T-helper 1 cell (primary cell): ENCODE measurements around the gene C20orf204.
A peak's percentile ranks its signal among the peaks of the same experiment; 100 is the strongest.

Experiments
- DNase-seq, 5 donors: peaks; one replicate each; pipeline ENCODE4 v3.0.0-alpha.2; 2012 to 2020

C20orf204 gene

GRCh38 chr20:64072498-64073063 lies 36.6 kb downstream of the C20orf204 start:
- DNase-seq = no peak

- DNase-seq = no peak
Observed at GRCh38 chr20:64073476-64074183, 37.6 kb downstream of the C20orf204 start.

DNA sequence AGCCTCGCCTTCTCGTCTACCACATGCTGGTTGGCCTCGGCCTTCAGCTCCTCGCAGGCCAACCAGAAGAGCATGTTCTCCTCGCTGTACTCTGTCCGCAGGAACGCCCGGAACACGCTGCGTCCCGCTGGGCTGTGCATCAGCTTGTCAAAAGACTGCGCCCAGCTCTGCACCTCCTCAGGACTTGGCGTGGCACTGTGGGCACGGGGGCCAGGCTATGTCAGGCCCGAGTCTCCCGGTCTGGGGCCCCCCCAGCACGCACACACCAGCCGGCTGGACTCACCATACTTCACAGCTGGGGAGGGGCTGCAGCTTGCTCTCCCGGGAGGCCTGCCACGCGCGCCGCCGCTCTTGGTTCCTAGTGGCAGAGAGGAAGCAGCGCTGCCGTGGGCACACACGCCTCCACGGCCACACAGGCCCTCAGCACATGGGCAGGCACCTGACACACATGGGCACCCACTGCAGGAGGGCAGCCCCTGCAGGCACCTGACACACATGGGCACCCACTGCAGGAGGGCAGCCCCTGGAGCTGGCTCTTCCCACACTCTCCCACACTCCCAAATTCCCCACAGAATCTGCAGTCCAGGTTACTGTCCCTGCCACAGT lies 38.3 kb downstream of the C20orf204 start:
- DNase-seq = no peak

DNA sequence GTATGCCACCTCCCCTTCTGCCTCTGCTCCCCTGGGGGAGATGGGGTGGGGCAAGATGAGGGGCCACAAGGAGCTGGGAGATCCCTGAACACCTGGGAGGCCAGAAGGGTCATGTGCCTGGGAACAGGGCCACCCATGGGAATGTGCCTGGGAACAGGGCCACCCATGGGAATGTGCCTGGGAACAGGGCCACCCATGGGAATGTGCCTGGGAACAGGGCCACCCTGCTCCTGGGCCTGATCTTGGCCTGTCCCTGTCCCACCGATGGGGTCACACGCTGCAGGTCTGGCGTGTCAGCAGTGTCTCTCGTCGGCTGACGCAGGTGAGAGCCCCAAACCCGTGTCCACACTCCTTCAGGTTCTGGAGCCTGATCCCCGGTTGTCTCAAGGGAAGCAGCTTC lies 39.0 kb downstream of the C20orf204 start:
- no peak for DNase-seq

- no peak for DNase-seq
Observed at GRCh38 chr20:64075556-64075955, 39.6 kb downstream of the C20orf204 start.

DNA sequence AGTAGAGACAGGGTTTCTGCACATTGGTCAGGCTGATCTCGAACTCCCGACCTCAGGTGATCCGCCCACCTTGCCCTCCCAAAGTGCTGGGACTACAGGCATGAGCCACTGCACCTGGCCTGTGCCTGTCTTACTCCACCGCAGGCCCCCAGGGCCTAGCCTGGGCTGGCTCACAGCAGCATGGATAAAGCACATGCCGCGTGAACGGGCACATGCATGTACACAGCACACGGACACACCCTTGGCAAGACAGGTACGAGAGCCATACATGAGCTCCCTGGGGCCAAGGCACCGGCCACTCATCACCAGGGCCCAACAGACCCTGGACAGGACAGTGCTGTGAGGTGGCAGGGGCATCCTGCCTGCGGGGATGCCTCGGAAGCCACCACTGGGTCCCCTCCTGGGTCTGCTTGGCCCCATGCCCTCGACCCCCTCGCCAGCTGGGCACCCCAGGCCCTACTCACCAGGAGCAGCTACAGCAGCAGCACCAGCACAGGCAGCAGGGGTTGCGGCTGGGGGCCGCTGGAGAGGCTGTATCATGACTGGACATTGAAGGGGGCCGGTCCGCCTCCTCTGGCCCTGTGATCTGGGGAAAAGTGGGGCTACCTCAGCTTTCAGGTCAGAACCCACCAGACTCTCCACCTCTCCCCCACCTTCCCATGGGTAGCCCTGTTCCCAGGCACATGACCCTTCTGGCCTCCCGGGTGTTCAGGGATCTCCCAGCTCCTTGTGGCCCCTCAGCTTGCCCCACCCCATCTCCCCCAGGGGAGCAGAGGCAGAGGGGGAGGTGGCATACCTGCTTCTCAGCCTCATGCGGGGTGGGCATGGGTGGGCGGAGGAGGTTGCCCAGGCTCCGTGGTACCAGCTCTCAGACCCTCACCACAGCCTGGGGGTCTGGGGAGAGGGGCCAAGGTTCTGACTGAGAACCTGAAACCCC lies 40.3 kb downstream of the C20orf204 start:
- DNase-seq = no peak

DNA sequence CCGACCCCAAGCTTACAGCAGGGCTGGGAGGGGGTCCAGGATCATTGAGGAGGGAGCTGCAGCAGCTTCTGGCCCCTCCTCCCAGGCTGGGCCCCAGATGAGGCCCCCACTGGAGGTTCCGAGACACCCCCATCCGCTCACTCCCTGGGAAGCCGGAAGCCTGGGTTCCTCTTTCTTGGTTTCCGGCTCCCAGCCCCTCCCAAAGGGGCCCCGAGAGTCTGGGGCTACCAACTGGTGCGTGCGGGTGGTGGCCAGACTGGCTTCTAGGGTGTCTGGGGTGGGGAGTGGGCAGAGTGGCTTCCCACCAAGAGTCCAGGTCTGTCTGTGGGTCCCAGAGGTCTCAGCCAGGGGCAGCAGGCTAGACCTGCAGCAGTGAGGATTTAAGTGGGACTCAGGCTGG lies 41.1 kb downstream of the C20orf204 start:
- peak in 2 of 5 donors; percentile 25 to 51 for DNase-seq

- no peak for DNase-seq
Observed at GRCh38 chr20:64077541-64077875, 41.5 kb downstream of the C20orf204 start.

DNA sequence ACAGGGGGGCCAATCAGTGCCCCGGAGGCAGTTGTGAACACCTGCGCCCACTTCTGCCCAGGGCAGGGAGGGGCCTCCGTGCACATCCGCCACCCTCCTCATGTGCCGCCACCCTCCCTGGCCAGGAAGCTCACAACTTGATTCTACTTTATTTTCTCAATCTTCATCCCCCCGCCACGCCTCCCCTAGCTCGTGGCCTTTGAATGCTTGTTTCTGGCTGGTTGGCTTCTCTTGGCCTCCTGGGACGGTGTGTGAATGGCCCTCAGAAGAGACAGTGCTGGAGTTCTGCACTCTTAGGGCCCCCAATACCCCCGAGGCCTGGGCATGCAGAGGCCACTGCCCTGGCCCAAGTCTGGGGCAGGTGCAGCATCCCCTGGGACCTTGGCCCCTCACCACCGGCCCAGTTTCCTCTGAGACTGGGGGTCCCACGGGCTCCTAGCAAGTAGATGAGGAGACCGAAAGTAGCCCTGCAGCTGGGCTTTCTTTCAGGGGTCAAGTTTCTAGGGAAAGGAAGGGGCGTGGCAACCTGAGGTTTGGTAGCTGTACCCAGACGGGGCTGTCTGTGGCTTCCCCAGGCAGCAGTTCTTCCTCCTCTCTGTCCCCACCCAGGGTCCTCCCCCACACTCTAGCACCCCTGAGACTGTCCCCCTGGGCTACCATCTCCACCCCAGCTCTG lies 42.0 kb downstream of the C20orf204 start:
- peak; percentile 39 to 84 (median 55) for DNase-seq

GRCh38 chr20:64078934-64079272 lies 42.9 kb downstream of the C20orf204 start:
- DNase-seq = no peak

DNA sequence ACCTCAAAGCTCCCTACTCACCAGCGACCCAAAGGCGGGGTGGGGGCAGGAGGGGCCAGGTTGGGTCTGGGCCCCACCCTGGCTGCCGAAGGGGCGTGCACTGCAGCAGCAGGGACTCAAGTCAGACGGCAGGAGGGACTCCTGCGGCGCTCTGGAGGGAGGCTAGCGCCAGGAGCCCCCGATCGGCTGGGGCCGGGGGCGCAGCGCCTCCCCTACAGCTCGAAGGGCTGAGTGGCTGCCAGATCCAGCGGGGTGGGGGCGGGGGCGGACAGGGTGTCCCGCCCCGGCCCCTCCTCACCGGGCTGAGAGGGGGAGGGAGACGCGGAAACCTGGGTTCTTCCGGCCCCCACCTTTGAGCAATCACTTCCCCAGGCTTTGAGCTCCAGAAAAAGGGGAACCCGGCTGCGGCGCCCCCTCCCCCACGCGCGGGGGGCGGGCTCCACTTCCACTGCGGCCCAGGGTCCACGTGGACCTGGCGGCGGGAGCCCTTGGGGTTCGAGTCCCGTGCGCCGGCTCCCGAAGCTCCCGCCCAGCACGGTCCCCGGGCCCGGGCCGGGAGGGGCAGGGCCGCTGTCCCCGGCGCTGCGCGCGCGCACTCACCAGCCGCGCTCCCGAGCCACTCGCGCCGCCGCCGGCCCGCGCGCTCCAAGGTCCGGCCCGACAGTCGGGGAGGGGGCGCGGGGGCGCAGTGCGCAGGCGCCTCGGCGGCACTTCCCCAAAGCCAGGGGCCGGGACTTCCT lies 43.5 kb downstream of the C20orf204 start, which contains the start of gene RGS19:
RGS19 (minus strand) TSS at position 246 of the 740 bp plus-strand sequence. CDS start 2,632 bp downstream, outside the sequence.
- peak; percentile 59 to 78 (median 64) for DNase-seq

GRCh38 chr20:64080013-64080812 lies 44.2 kb downstream of the C20orf204 start, which contains the start of gene OPRL1:
Gene OPRL1, plus strand, starts transcription at chr20:64080082. Its CDS starts 12,639 bp downstream, at chr20:64092721.
- peak in 4 of 5 donors; percentile 39 to 56 (median 50) for DNase-seq

GRCh38 chr20:64080813-64081623 lies 45.0 kb downstream of the C20orf204 start:
- no peak for DNase-seq

- DNase-seq = no peak
Observed at GRCh38 chr20:64081624-64081964, 45.6 kb downstream of the C20orf204 start.

DNA sequence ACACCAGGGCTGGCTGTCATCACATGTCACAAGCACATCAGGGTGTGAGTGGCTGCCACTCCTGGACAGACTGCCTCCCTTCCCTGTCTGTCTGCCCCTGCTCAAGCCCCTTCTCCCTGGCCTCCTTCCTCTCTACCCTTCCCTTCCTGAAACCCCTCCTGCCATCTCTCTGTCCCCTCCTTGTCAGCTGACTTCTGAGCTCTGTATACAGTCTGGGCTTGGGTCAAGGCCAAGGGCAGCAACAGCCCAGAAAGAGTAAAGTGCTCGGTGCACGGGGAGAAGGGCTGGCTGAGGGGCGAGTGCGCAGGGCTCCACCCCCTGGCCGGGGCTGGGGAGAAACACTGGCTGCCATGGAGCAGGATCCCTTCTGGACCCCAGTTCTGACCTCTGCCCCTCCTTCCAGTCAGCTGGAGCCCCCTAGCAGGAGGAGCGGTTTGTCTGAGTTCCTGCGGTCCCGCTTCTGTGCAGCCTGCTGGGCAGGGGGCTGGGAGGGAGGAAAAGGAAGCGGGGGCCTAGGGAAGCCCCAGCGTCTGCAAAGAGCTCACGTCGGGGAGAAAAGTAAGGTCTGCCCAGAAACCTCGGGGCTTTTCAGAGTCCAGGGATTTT lies 46.2 kb downstream of the C20orf204 start:
- DNase-seq = no peak

DNA sequence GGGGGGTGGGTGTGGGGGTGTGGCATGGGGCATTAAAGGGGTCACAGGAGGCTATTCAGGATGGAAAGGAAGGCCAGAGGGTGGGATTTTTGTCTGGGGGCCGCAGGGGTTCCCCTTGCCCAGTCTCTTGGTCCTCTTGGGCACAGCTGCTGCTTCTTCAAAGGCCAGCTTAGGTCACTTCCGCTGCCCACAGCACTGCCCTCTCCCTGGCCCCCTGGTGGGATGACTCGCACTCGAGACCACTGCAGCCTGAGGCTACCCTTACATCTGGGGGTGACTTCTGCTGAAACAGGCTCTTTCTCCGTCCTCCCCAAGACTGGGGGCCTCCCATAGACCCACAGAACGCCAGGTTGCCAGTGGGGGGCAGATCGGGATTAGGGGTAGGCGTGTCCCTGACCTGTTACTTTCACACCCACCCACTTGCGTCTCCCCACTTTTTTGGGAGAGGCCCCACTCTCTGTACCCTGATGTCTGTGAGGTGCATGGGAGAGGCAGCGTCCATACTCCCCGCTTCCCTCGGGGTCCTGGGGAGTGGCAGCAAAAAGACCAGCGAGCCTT lies 46.9 kb downstream of the C20orf204 start:
- DNase-seq = no peak

GRCh38 chr20:64083378-64083803 lies 47.4 kb downstream of the C20orf204 start:
- DNase-seq = peak; percentile 40 to 75 (median 58)

DNA sequence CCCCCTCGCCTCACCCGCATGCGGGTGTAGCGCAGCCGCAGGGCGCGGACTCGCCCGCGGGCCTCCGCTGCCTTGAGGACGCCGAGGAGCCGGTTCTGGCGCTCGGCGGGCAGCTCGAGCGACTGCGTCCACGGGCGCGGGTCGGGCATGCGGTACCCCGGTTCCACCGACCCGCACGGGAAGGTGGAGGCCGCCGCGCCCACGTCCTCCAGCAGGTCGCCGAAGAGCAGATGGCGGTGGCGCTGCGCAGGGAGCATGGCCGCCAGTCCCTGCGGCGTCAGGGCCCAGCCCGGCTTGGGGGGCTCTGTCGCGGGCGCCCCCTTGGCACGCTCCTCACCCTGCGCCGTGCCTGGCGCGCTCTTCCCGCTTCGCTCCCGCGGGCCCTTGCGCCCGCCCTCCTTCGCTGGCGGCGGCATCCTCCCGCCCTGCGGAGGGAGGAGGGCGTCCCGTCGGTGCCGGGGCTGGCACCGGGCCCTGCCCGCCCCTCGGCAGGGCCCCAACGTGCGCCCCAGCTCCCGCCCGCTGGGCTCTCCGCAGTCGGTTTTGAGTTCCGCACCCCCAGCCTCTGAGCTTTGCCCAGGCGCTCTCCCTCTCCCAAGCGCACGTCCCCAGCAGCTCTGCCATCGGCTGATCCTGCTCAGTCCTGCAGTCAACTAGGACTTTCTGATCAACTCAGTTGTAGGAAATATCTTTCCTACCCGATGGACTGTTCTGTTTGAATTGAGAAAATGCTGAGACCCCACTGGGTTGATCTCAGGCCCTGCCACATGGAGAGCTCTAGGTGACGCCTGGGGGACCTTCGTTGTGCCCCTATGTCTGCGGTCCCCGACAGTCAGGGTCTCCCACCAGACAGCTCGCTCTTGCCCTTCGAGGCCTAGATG lies 48.1 kb downstream of the C20orf204 start, which contains the start of gene LKAAEAR1:
LKAAEAR1 (minus strand) TSS at position 595 of the 881 bp plus-strand sequence; CDS start at position 416, 179 bp downstream.
- DNase-seq = no peak
